HepG2 (cell line): ENCODE results near the gene RSRC2. TPM values are rescaled to one million over a fixed set of nuclear protein-coding genes. Genes with fewer than 3 reads are reported as not detected.

ENCODE experiments used
- EEA1 ChIP-seq: sonication (generic); formaldehyde crosslinking; IDR thresholded peaks from 2 replicates; pipeline ENCODE4 v1.5.1; 2020; ENCODE audit warnings: mild to moderate bottlenecking, missing genetic modification reagents, borderline replicate concordance
- EED ChIP-seq: sonication (generic); formaldehyde crosslinking; IDR thresholded peaks from 2 replicates; pipeline ENCODE4 v1.5.0; 2020; ENCODE audit warnings: mild to moderate bottlenecking, missing genetic modification reagents
- FOXO1 ChIP-seq: sonication (generic); formaldehyde crosslinking; IDR thresholded peaks from 2 replicates; pipeline ENCODE4 v1.4.0; 2020; ENCODE audit warnings: missing genetic modification reagents
- NR2F1 ChIP-seq, 2 experiments: fragments of 450-650 bp in 1 of 2; formaldehyde crosslinking in 1 of 2; IDR thresholded peaks; 2 replicates each; pipeline versions ENCODE4 v1.5.0 to v1.6.1; 2016 to 2020; ENCODE audit warnings: mild to moderate bottlenecking in 1 of 2, missing compliant biosample characterization in 1 of 2, missing genetic modification reagents in 1 of 2, moderate library complexity in 1 of 2
- PRDM4 ChIP-seq: sonication (generic); formaldehyde crosslinking; IDR thresholded peaks from 2 replicates; pipeline ENCODE4 v1.9.0; 2021; ENCODE audit warnings: missing genetic modification reagents, borderline replicate concordance
- PRMT3 ChIP-seq: sonication (generic); formaldehyde crosslinking; IDR thresholded peaks from 2 replicates; pipeline ENCODE4 v1.8.1; 2022; ENCODE audit warnings: low read depth, mild to moderate bottlenecking, moderate library complexity, missing genetic modification reagents, borderline replicate concordance
- SYNCRIP ChIP-seq: fragments of 200-400 bp; formaldehyde crosslinking; IDR thresholded peaks from 2 replicates; pipeline ENCODE4 v1.6.1; 2018; ENCODE audit warnings: mild to moderate bottlenecking, low read depth, low read length; ENCODE audit not compliant: insufficient read depth
- ZBTB1 ChIP-seq: sonication (generic); formaldehyde crosslinking; IDR thresholded peaks from 2 replicates; pipeline ENCODE4 v1.4.0; 2020; ENCODE audit warnings: missing genetic modification reagents, borderline replicate concordance
- ZBTB49 ChIP-seq: sonication (generic); formaldehyde crosslinking; IDR thresholded peaks from 2 replicates; pipeline ENCODE4 v1.4.0; 2020; ENCODE audit warnings: missing genetic modification reagents, borderline replicate concordance
- ZBTB8A ChIP-seq: sonication (generic); formaldehyde crosslinking; IDR thresholded peaks from 2 replicates; pipeline ENCODE4 v1.4.0; 2020; ENCODE audit warnings: mild to moderate bottlenecking, low read depth, missing genetic modification reagents, borderline replicate concordance
- ZMAT3 ChIP-seq: sonication (generic); formaldehyde crosslinking; conservative IDR thresholded peaks from 2 replicates; pipeline ENCODE4 v1.7.0; 2021; ENCODE audit warnings: missing genetic modification reagents
- ZNF121 ChIP-seq: sonication (generic); formaldehyde crosslinking; IDR thresholded peaks from 2 replicates; pipeline ENCODE4 v1.5.0; 2020; ENCODE audit warnings: mild to moderate bottlenecking, missing genetic modification reagents
- ZNF567 ChIP-seq: sonication (generic); formaldehyde crosslinking; IDR thresholded peaks from 2 replicates; pipeline ENCODE4 v1.8.1; 2023; ENCODE audit warnings: mild to moderate bottlenecking, missing genetic modification reagents, borderline replicate concordance
- ZNF576 ChIP-seq: sonication (generic); formaldehyde crosslinking; IDR thresholded peaks from 2 replicates; pipeline ENCODE4 v1.4.0; 2020; ENCODE audit warnings: mild to moderate bottlenecking, missing genetic modification reagents
- ZNF605 ChIP-seq: sonication (generic); formaldehyde crosslinking; IDR thresholded peaks from 2 replicates; pipeline ENCODE4 v1.8.0; 2022; ENCODE audit warnings: mild to moderate bottlenecking, missing genetic modification reagents
- ZNF614 ChIP-seq: IDR thresholded peaks from 2 replicates; pipeline ENCODE4 v1.6.1; 2018; ENCODE audit warnings: missing biosample characterization, missing genetic modification reagents, inconsistent platforms, borderline replicate concordance
- ZNF704 ChIP-seq: sonication (generic); formaldehyde crosslinking; IDR thresholded peaks from 2 replicates; pipeline ENCODE4 v1.8.1; 2023; ENCODE audit warnings: mild to moderate bottlenecking, inconsistent platforms, moderate library complexity, missing genetic modification reagents, borderline replicate concordance
- polyA plus RNA-seq, 8 experiments: library from polyadenylated mRNA; depleted of rRNA in 3 of 8; stranded (reverse) in 7 of 8; unstranded in 1 of 8; fragments of >200 nt; fragmentation: Illumina TruSeq in 4 of 8; extraction: Trizol in 4 of 8; gene quantifications; 2 replicates each; pipeline versions ENCODE4 v1.2.1 to v1.2.3, GENCODE V29; 2011 to 2016; ENCODE audit warnings: low read depth in 4 of 8, missing spikeins in 1 of 8, mixed read lengths in 1 of 8; ENCODE audit not compliant: insufficient read depth in 1 of 8
- total RNA-seq, 5 experiments: library from RNA; depleted of rRNA; stranded (reverse); fragments of >200 nt; fragmentation: Illumina TruSeq; extraction: Trizol; gene quantifications; 2 replicates each; pipeline ENCODE4 v1.2.3, GENCODE V29; 2016; ENCODE audit warnings: low read depth in 1 of 5
- TF ChIP-seq, protein P1 (sequence below): sonication (generic); formaldehyde crosslinking; IDR thresholded peaks from 2 replicates; pipeline ENCODE4 v1.4.0; 2020; ENCODE audit warnings: missing genetic modification reagents, borderline replicate concordance

Gene RSRC2
- total and polyA plus RNA-seq, 2 of the 13 experiments (the other 11 are each of a cell fraction or from before 2014, with no cell fraction given) = 31.4 to 77.8 TPM

DNA sequence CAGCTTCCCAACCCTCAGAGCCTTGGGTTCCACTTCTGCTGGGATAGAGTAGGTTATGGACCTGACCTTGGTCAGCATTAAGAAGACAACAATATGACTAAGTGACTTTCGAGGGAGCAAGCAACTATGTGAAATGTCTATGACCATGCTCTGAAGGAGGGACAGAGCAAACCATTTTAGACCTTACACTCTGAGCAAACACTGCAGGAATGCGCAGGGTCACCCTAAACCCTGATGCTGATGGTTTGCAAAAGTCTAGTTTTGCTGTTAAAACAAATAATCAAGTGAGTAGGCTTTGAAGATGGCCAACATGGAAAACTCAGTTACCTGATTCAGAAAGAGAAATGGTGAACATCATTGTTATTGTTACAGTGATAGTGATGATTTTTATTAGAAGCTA lies 34.7 kb downstream of the RSRC2 start (continued):
- TF ChIP-seq, protein P1, sequence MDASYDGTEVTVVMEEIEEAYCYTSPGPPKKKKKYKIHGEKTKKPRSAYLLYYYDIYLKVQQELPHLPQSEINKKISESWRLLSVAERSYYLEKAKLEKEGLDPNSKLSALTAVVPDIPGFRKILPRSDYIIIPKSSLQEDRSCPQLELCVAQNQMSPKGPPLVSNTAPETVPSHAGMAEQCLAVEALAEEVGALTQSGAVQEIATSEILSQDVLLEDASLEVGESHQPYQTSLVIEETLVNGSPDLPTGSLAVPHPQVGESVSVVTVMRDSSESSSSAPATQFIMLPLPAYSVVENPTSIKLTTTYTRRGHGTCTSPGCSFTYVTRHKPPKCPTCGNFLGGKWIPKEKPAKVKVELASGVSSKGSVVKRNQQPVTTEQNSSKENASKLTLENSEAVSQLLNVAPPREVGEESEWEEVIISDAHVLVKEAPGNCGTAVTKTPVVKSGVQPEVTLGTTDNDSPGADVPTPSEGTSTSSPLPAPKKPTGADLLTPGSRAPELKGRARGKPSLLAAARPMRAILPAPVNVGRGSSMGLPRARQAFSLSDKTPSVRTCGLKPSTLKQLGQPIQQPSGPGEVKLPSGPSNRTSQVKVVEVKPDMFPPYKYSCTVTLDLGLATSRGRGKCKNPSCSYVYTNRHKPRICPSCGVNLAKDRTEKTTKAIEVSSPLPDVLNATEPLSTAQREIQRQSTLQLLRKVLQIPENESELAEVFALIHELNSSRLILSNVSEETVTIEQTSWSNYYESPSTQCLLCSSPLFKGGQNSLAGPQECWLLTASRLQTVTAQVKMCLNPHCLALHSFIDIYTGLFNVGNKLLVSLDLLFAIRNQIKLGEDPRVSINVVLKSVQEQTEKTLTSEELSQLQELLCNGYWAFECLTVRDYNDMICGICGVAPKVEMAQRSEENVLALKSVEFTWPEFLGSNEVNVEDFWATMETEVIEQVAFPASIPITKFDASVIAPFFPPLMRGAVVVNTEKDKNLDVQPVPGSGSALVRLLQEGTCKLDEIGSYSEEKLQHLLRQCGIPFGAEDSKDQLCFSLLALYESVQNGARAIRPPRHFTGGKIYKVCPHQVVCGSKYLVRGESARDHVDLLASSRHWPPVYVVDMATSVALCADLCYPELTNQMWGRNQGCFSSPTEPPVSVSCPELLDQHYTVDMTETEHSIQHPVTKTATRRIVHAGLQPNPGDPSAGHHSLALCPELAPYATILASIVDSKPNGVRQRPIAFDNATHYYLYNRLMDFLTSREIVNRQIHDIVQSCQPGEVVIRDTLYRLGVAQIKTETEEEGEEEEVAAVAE (CRISPR knock-in tag) = 0 out of 2 replicates have a peak, but pooled peaks have one; percentile 26
- TF ChIP-seq FOXO1 (CRISPR knock-in tag) (no peak; the same call in 1 of the 2 replicates), EEA1 (CRISPR knock-in tag) (no peak), PRDM4 (CRISPR knock-in tag) (no peak), ZNF704 (CRISPR knock-in tag) (0 out of 2 replicates have a peak, but pooled peaks have one; percentile 45), ZNF121 (CRISPR knock-in tag) (no peak), NR2F1 (CRISPR knock-in tag; IDR thresholded peaks at IDR 0.05) (0 out of 4 replicates have a peak, but pooled peaks have one; percentile 21 to 39), ZNF614 (CRISPR knock-in tag) (0 out of 2 replicates have a peak, but pooled peaks have one; percentile 32), ZBTB8A (CRISPR knock-in tag) (no peak), EED (CRISPR knock-in tag) (no peak), ZNF576 (CRISPR knock-in tag) (no peak), PRMT3 (CRISPR knock-in tag) (no peak), ZNF567 (CRISPR knock-in tag) (no peak), ZMAT3 (CRISPR knock-in tag) (no peak), ZBTB49 (CRISPR knock-in tag) (no peak), ZNF605 (CRISPR knock-in tag) (peak; percentile 40; the same call in 1 of the 2 replicates), SYNCRIP (no peak), ZBTB1 (CRISPR knock-in tag) (no peak)
